ENCODE data around the gene MAP7D3.
"Not testable (repeated sequence)": the region's sequence is repeated elsewhere in the genome, so short reads cannot be mapped to it uniquely, and the experiment has no call there.

The MAP7D3 gene

GRCh38 chrX:136258951-136259350, 7.8 kb upstream of the MAP7D3 start:
- intact Hi-C loops (cut with DNase I) = no loop called here
- DNase-seq = no peak

DNA sequence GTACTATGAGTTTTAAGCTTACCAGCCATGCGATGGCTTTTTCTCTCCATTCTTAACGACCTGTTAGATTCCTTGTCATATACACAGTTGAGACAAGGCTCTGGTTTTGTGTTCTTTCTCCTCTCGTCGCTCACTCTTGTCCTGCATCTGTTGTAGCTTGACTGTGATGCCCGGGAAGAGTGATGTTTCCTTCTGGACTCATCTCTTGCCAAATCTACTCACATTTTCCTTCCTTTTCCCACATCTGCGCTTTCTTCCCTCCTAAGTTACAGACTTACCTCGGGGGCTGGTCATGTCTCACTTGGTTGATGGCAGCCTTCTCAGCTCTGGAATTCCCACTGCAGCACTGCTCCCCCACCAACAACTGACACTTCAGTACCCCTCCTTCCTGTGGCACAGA, 4.8 kb upstream of the MAP7D3 start:
- DNase-seq = no peak
- intact Hi-C loops (cut with DNase I) = no loop called here

GRCh38 chrX:136255541-136255940, 4.3 kb upstream of the MAP7D3 start:
- intact Hi-C loops (cut with DNase I) = no loop called here
- no peak for DNase-seq

- intact Hi-C loops (cut with DNase I) = no loop called here
- peak in 4 of 42 donors; percentile 4 to 30 (median 10) for DNase-seq
Observed at GRCh38 chrX:136250191-136251040, 784 bp downstream of the MAP7D3 start.

DNA sequence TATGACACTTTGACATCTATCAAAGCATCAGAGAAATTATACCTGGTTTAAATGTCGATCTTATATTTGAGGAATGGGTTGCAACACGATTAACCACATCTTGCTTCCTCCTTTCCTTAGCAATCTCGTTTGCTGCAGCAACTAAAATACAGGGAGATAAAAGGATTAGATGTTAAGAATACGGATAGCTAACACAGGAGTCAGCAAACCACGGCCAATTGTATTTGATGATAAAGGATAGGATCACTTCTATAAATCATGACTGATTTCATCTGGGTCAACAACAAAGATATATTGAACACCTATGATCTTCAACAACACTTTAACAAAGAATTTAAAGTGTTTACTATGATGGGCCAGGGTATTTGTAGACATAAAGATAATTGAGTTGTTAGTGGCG, 5.0 kb downstream of the MAP7D3 start:
- no peak for DNase-seq
- intact Hi-C loops (cut with DNase I) = no loop called here

GRCh38 chrX:136237849-136238248, 13.4 kb downstream of the MAP7D3 start:
- DNase-seq; intact Hi-C loops (cut with DNase I): not testable (repeated sequence)

DNA sequence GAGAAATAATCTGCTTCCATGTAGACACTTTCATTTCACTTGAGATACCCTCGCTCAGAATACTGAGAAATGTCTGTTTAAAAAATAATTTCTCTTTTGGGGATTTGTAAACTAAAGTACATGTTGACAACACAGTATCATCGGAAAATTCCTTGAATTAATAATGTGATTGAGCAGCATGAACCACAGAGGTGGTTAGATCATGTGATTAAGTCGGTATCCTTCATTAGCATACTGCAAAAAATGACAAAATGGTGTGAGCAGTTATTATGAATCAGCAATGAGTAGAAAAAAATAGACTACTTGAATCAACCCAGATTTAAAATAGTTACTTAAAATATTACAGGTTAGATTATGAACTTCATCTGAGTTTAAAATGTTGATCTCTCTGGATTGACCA, 14.1 kb downstream of the MAP7D3 start:
- DNase-seq = no peak
- intact Hi-C loops (cut with DNase I) = no loop called here

DNA sequence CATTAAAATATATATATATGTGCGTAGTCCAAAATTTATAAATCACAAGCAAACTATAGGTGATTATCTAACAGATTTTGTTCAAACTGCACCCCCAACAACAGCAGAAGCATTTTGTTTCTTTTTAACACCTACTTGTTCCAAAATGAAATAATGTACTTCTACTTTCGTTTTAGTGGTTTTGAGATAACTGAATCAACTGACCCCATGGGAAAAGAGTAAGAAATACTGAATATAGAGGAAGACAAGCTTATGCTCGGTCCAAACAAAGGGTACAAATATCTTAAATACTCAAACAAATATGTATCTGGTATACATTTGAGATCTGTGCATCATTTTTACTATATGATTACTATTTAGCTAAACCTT, 22.4 kb downstream of the MAP7D3 start:
- DNase-seq = no peak
- intact Hi-C loops (cut with DNase I) = no loop called here

DNA sequence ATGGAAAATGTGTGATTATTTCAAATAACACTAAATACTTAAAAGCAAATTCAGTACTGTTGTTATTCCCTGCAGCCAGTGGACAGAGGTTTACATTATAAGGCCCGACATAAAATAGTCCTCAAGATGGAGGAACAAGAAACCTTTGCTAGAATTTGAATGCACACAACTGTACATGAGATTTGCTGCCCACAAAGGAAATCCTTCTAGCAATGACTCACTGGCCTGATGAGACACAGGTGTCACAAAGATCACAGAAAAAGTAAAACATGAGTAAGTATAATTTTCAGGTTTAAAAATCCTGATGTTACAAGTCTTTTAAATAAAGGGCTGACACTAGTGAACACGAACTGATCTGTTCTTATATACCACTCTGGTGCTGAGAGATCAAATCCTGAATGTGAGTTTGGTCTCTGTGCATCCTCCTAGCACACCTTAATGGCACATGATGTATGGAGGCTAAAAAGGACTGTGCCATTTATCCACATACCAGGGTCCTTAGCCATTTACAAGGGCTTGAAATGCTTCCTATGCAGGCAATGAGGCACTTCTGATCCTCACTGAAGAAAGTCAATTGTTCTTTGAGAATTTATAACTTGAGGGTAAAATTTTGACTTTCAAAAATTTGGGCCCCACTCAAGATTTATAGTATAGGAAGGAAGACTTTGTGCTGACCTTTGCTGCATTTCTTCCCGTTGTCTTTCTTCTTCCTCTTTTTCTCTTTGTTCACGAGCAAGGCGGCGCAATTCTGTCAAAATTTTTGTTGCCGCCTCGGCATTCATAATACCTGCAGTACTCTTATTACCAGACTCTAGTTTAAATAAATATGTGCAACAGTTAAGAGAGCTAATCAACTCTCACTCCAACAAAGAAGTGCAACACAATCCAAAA, 23.0 kb downstream of the MAP7D3 start:
- DNase-seq = no peak
- intact Hi-C loops (cut with DNase I) = no loop called here

GRCh38 chrX:136227074-136227473, 24.1 kb downstream of the MAP7D3 start:
- intact Hi-C loops (cut with DNase I) = no loop called here
- DNase-seq = no peak

GRCh38 chrX:136221851-136222513, 29.2 kb downstream of the MAP7D3 start:
- DNase-seq = no peak
- intact Hi-C loops (cut with DNase I) = no loop called here

DNA sequence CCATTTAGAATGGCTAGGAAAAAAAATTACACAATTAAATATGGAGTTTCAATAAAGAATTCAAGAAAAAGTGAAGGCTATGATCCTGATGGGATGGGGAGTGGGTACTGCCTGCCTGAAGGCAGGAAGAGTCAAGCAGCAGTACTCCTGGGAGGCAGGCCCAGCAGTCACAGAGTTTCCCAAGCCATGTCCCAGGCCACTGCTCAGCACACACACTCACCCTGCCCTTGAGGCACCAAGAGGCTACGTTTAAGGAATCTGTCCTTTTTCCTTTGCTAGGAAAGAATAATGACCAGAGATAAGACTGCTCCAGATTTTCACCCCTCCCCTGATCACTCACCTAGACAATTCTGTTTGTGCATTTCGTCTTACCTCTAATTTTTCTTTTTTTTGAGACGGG, 30.2 kb downstream of the MAP7D3 start:
- no peak for DNase-seq
- intact Hi-C loops (cut with DNase I) = no loop called here

DNA sequence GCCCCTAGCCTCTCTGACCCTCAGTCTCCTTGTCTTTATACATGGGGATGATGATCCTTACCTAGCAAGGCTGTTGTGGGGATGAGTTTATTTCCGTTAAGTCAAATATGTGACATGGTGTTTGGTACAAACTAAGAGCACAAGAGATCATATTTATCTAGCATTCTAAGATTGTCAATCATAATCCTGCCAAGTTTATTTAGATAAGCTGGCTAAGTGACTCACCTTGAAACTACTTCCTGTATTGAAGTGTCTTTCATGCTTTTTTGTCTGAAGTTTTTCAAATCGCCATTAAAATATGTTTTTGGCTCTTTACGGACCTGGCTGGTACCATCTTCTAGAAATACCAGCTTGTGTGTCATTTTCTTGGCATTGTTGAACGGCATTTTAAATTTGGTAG, 30.7 kb downstream of the MAP7D3 start:
- DNase-seq = no peak
- intact Hi-C loops (cut with DNase I) = no loop called here

DNA sequence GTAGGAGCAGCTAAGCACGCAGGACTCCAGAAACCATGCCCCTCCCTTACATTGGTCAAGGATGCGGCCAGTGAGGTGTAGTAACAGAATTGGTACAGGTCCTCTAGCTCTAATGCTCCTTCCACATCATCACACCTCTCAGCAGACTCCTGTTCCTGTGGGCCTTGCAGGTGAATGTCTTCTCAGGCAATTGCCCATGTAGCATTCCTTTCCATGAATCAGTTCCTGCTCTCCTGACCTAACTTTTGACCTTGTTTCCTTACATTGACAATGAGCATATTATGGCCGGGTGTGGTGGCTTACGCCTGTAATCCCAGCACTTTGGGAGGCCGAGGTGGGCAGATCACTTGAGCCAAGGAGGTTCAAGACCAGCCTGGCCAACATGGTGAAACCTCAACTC, 31.3 kb downstream of the MAP7D3 start:
- no peak for DNase-seq
- intact Hi-C loops (cut with DNase I) = no loop called here

DNA sequence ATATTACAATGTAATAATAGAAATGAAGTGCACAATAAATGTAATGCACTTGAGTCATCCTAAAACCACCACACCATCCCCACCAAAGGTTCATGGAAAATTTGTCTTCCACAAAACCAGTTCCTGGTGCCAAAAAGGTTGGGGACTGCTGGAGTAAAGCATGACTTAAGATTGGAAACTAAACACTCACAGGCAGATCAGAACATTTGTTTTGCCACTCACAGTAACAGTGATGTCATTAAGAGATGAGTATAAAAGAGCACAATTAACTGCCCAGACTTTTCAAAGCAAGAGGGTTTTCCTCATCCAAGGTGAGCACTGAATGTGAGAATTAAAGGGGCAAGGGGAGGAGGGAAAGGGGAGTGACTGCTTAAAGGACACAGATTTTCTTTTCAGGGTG, 35.6 kb downstream of the MAP7D3 start:
- no peak for DNase-seq
- intact Hi-C loops (cut with DNase I) = no loop called here

DNA sequence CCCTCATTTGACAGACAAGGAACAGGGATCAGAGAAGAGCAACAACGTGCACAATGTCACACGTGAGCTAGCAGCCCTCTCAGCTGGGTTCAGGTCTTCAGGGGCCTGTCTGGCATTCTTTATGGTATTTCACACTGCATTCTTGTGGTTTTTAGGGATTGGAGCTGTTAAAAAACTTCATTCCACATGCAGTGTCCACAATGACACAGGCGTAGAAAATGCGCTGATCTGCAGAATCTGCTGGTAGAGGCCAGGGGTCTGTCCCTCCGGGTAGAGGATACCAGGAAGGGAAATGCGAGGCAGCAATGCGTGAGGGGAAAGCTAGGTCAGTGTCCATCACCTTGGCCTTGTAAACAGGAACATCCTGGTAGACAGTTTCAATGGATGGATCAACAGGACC, 36.6 kb downstream of the MAP7D3 start:
- DNase-seq = no peak
- intact Hi-C loops (cut with DNase I) = no loop called here

GRCh38 chrX:136212557-136213111, 38.6 kb downstream of the MAP7D3 start:
- no peak for DNase-seq
- intact Hi-C loops (cut with DNase I) = no loop called here

GRCh38 chrX:136211766-136212556, 39.2 kb downstream of the MAP7D3 start:
- DNase-seq = no peak
- intact Hi-C loops (cut with DNase I) = no loop called here

DNA sequence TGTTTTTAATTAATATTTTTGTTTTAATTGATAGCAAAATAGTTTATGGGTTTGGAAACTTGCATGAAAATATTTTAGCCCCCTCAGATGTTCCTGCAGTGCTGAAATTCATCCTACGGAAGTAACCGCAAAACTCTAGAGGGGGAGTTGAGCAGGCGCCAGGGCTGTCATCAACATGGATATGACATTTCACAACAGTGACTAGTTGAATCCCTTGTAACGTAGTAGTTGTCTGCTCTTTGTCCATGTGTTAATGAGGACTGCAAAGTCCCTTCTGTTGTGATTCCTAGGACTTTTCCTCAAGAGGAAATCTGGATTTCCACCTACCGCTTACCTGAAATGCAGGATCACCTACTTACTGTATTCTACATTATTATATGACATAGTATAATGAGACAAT, 40.4 kb downstream of the MAP7D3 start:
- no peak for DNase-seq
- intact Hi-C loops (cut with DNase I) = no loop called here

All from head of caudate nucleus (tissue), 42 donors.